ENCODE measurements around the gene SEMA3F. TPM values are rescaled to one million over a fixed set of nuclear protein-coding genes. Genes with fewer than 3 reads are reported as not detected.

Gene SEMA3F
- total RNA-seq, 1 experiment from 2014 or later = 69.6 TPM

GRCh38 chr3:50162034-50162883, 7.1 kb downstream of the SEMA3F start:
- no peak for ATAC-seq
- intact Hi-C loops (cut with micrococcal nuclease; ENCODE audit: unreplicated experiment) (no loop called here), in situ Hi-C loops (cut with HindIII; ENCODE audit: low pct_unique_long_range_greater_than_20kb, low sequenced_read_pairs) (no loop called here)
- BruUV-seq (replicated peaks) = no TSS peak
- Histone ChIP-seq H3K9me3 (ENCODE audit: control insufficient read depth, insufficient read depth, low read depth, low read length) (no peaks in the 10 kb centered on the region), H3K4me1 (ENCODE audit: control insufficient read depth, insufficient read depth, low read length) (peaks cover 99% of the 10 kb centered on the region), H3K36me3 (ENCODE audit: control insufficient read depth, insufficient read depth, low read length) (no peaks in the 10 kb centered on the region), H3K27ac (ENCODE audit: low read length) (peak overlapping the region; percentile 96), H3K27me3 (ENCODE audit: control insufficient read depth, insufficient read depth, low read length) (no peaks in the 10 kb centered on the region), H3K4me3 (ENCODE audit: low read depth in 2 of 2, low read length in 2 of 2) (no peak overlapping the region)
- no peak for DNase-seq (ENCODE audit: low read depth, low spot score)
- CTCF ChIA-PET = no interaction called here
- TF ChIP-seq TCF7L2 (IDR thresholded peaks at IDR 0.05; ENCODE audit: low read depth, low read length) (no peak), CTCF (IDR thresholded peaks at IDR 0.05) (no peak), SIN3A (IDR thresholded peaks at IDR 0.05; ENCODE audit: borderline replicate concordance, insufficient read depth, low read depth, low read length) (no peak), POLR2AphosphoS5 (IDR thresholded peaks at IDR 0.05; ENCODE audit: low read depth, low read length) (no peak), REST (IDR thresholded peaks at IDR 0.05; ENCODE audit: insufficient read depth in 1 of 2, low read depth in 2 of 2, low read length in 1 of 2) (no peak)
- POLR2A ChIA-PET = no interaction called here

GRCh38 chr3:50163572-50164455, 8.7 kb downstream of the SEMA3F start:
- intact Hi-C loops (cut with micrococcal nuclease; ENCODE audit: unreplicated experiment) (no loop called here), in situ Hi-C loops (cut with HindIII; ENCODE audit: low pct_unique_long_range_greater_than_20kb, low sequenced_read_pairs) (no loop called here)
- ChIA-PET CTCF (interaction anchor here (0.6 kb wide), 1 partner anchor 63 kb away, joined by 4 read pairs; no protein-coding TSS in a partner anchor), POLR2A (interaction anchor here (1.1 kb wide), 1 partner anchor 9 kb away, joined by 3 read pairs; no protein-coding TSS in a partner anchor)
- DNase-seq (ENCODE audit: low read depth, low spot score) (no peak), ATAC-seq (peak; percentile 68)
- no TSS peak for BruUV-seq (replicated peaks)
- Histone ChIP-seq H3K27me3 (ENCODE audit: control insufficient read depth, insufficient read depth, low read length) (no peaks in the 10 kb centered on the region), H3K9me3 (ENCODE audit: control insufficient read depth, insufficient read depth, low read depth, low read length) (no peaks in the 10 kb centered on the region), H3K36me3 (ENCODE audit: control insufficient read depth, insufficient read depth, low read length) (no peaks in the 10 kb centered on the region), H3K4me3 (ENCODE audit: low read depth in 2 of 2, low read length in 2 of 2) (no peak overlapping the region), H3K4me1 (ENCODE audit: control insufficient read depth, insufficient read depth, low read length) (peaks cover 97% of the 10 kb centered on the region), H3K27ac (ENCODE audit: low read length) (peak overlapping the region; percentile 96)
- TF ChIP-seq TCF7L2 (IDR thresholded peaks at IDR 0.05; ENCODE audit: low read depth, low read length) (peak; percentile 90), POLR2AphosphoS5 (IDR thresholded peaks at IDR 0.05; ENCODE audit: low read depth, low read length) (peak; percentile 54; the same call in 1 of the 2 replicates), CTCF (IDR thresholded peaks at IDR 0.05) (no peak)
